Mucosa of descending colon (tissue), 3 donors: Measurements from ENCODE around the gene CECR2. TPM values are rescaled to one million over a fixed set of nuclear protein-coding genes. Genes with fewer than 3 reads are reported as not detected.
"Not testable (repeated sequence)": the region's sequence is repeated elsewhere in the genome, so short reads cannot be mapped to it uniquely, and the experiment has no call there.

Experiments used
- ATAC-seq: fragments of 200-7000 bp; cut with Tn5 transposase; one replicate; pipeline ENCODE4 v1.9.1; 2020; ENCODE audit warnings: mild to moderate bottlenecking, moderate library complexity
- DNase-seq, 3 donors: peaks; one replicate each; pipeline ENCODE4 v3.0.0-alpha.2; 2020
- H3K36me3 ChIP-seq: fragments of 200-600 bp; one replicate; pipeline ENCODE4 v1.8.0; 2021; ENCODE audit warnings: low read depth, mild to moderate bottlenecking
- H3K4me1 ChIP-seq: fragments of 200-600 bp; one replicate; pipeline ENCODE4 v1.8.0; 2021; ENCODE audit warnings: low read depth, mild to moderate bottlenecking
- H3K4me3 ChIP-seq: fragments of 200-600 bp; one replicate; pipeline ENCODE4 v1.8.0; 2021; ENCODE audit warnings: mild to moderate bottlenecking
- H3K9me3 ChIP-seq: fragments of 200-600 bp; one replicate; pipeline ENCODE4 v1.8.0; 2021; ENCODE audit warnings: mild to moderate bottlenecking
- CTCF ChIP-seq: fragments of 200-600 bp; IDR thresholded peaks from one replicate; pipeline ENCODE4 v1.8.0; 2022; ENCODE audit warnings: antibody characterized with exemption, mild to moderate bottlenecking
- intact Hi-C, 2 donors: fragments of 100-400 bp; cut with DNase I in 1 of 2; cut with micrococcal nuclease in 1 of 2; formaldehyde crosslinking; loops; one replicate each; pipeline versions ENCODE4 v1.11.0 to v1.11.1; 2022; cut with DNase I, micrococcal nuclease
- total RNA-seq, 3 donors: library from RNA; stranded (reverse); fragmentation: NEBNext Ultra II Directional in 2 of 3; extraction: Animal tissue kit (Norgen Biotek cat#: 25700) in 2 of 3; gene quantifications; one replicate each; pipeline versions ENCODE4 v1.2.1 to v1.2.4, GENCODE V29; 2021 to 2023
- donor health status: DM: no; HTN: no; CAD: no; lungs with moderate emphysema.
- donor health status: DM: no; HTN: no; CAD: no.
- donor health status: DM: no; HTN: yes; CAD: no.

The CECR2 gene
- total RNA-seq, 3 donors from 2014 or later, result 0.27 to 1.4 (median 0.29) TPM

GRCh38 chr22:17563936-17564391 is 194.7 kb downstream of the CECR2 start:
- Histone ChIP-seq H3K4me1 (no peaks in the 10 kb centered on the region), H3K4me3 (no peak overlapping the region), H3K36me3 (no peaks in the 10 kb centered on the region), H3K9me3 (no peaks in the 10 kb centered on the region)
- intact Hi-C loops, result no loop called here
- DNase-seq (peak in 1 of 3 donors; percentile 15), ATAC-seq (no peak)
- no peak for TF ChIP-seq CTCF

DNA sequence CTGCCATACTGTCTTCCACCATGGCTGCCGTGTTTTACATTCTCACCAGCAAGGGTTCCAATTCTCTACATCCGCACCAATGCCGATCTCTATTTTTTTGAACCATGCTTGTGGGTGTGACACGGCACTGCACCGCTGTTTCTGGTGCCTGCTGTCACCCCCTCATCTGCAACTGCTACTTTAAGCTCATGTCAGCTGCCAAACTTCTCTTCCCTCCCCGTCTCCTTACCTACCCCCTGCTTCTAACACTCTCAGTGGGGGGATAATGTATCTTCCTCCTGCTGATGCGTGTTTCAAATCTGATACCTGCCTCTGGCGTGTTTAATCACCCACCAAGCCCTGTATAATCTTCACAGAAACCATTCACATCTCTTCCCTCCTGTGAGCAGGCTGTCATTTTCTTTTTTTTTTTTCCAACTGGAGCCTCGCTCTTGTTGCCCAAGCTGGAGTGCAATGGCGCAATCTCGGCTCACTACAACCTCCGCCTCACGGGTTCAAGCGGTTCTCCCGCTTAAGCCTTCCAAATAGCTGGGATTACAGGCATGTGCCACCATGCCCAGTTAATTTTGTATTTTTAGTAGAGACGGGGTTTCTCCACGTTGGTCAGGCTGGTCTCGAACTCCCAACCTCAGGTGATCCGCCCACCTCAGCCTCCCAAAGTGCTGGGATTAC is 196.9 kb downstream of the CECR2 start:
- DNase-seq, H3K36me3 ChIP-seq, H3K4me1 ChIP-seq, intact Hi-C loops, ATAC-seq, H3K4me3 ChIP-seq, H3K9me3 ChIP-seq: not testable (repeated sequence)

- no peaks in the 10 kb centered on the region for H3K36me3 ChIP-seq
- ATAC-seq (no peak), DNase-seq (no peak)
- no peak overlapping the region for H3K4me3 ChIP-seq
- no peaks in the 10 kb centered on the region for H3K9me3 ChIP-seq
- no peaks in the 10 kb centered on the region for H3K4me1 ChIP-seq
- TF ChIP-seq CTCF, result no peak
- intact Hi-C loops, result no loop called here
Measured at GRCh38 chr22:17566776-17567175, 197.5 kb downstream of the CECR2 start.

DNA sequence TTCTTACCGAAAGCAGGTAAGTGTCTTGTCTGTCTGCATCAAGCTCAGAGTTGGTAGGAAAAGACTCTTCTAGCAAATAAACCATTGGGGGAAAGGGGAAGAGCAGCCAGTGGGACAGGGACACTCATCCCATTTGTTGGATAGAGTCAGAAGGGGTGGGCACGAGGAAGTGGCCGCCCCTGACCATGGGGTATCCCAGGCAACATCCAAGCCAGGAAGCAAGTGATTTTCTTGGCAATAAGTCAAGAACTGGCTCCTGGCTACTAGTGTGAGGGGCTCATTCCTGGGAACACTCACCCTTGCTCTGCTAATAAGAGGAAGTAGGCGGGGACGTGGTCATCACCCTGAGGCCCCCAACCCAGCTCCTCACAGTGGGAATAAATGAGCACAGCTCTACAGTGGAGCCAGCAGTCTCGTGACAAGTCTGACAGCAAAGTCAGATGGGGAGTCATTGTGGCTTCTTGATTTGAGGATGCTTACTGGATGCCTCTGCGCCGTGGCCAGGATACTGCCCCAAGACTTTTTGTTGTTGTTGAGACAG is 200.8 kb downstream of the CECR2 start:
- peaks cover 2% of the 10 kb centered on the region for H3K4me1 ChIP-seq
- TF ChIP-seq CTCF, result no peak
- no peak for DNase-seq
- no peaks in the 10 kb centered on the region for H3K9me3 ChIP-seq
- intact Hi-C loops, result no loop called here
- no peaks in the 10 kb centered on the region for H3K36me3 ChIP-seq
- no peak overlapping the region for H3K4me3 ChIP-seq
- peak; percentile 24 for ATAC-seq

DNA sequence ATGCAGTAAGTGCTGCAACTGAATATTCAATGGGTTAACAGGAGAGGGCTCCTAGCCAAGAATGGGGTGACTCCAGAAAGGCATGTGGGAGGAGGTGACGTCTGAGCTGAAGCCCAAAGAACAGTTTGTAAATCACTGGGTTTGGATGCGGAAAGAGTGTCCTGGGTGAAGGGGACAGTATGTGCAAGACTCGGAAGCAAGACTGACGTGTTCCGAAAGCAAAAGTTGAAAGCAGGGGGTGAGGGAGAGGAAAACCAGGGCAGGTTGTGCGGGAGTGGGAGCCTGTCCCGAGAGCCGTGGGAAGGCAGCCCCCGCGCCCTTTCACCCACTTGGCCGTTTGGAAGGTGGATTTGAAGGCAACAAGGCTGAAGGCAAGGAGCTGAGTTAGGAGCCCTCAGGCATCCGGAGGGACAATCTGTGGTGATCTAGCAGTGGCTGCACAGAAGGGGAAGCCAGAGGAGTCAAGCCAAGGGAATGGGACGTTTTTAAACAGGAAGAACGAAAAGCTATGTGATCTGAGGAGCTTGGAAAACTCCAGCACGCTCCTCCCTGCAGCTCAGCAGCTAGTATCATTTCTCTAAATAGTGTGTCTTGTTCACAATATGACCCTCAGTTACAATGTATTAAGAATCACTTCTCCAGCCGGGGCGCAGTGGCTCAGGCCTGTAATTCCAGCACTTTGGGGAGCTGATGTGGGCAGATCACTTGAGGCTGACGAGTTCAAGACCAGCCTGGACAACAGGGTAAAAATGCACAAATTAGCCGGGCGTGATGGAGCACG is 201.8 kb downstream of the CECR2 start:
- H3K36me3 ChIP-seq, result no peaks in the 10 kb centered on the region
- no peak for TF ChIP-seq CTCF
- intact Hi-C loops, result no loop called here
- DNase-seq (peak in 2 of 3 donors; percentile 29 to 46), ATAC-seq (peak; percentile 71)
- peaks cover 2% of the 10 kb centered on the region for H3K4me1 ChIP-seq
- H3K9me3 ChIP-seq, result no peaks in the 10 kb centered on the region
- no peak overlapping the region for H3K4me3 ChIP-seq

- intact Hi-C loops, result no loop called here
- H3K36me3 ChIP-seq, result no peaks in the 10 kb centered on the region
- no peak for ATAC-seq
- no peaks in the 10 kb centered on the region for H3K9me3 ChIP-seq
- peaks cover 2% of the 10 kb centered on the region for H3K4me1 ChIP-seq
- H3K4me3 ChIP-seq, result no peak overlapping the region
- no peak for TF ChIP-seq CTCF
- DNase-seq, result no peak
Measured at GRCh38 chr22:17575151-17575550, 205.9 kb downstream of the CECR2 start.
